GM13976 (cell line): ENCODE data around the gene FOXP1.

Source experiments
- DNase-seq: peaks from one replicate; pipeline ENCODE4 v3.0.0; 2012; ENCODE audit warnings: low spot score
- CTCF ChIP-seq: IDR thresholded peaks from 2 replicates; pipeline ENCODE4 v1.5.1; 2012; ENCODE audit warnings: borderline replicate concordance, mild to moderate bottlenecking; ENCODE audit not compliant: insufficient read depth; ENCODE audit errors: extremely low read depth, missing control alignments, control extremely low read depth
- in situ Hi-C: fragments of 300-500 bp; cut with MboI; formaldehyde crosslinking; loops from one replicate; pipeline ENCODE4 v1.12.0; 2022; ENCODE audit warnings: low sequenced_read_pairs, mixed read lengths, inconsistent platforms; ENCODE audit not compliant: unreplicated experiment

Gene FOXP1

GRCh38 chr3:71450162-71450561 is 133.4 kb downstream of the FOXP1 start:
- in situ Hi-C loops: no loop called here
- TF ChIP-seq CTCF: no peak
- DNase-seq: no peak

GRCh38 chr3:71447803-71448202 is 135.7 kb downstream of the FOXP1 start:
- no peak for DNase-seq
- no peak for TF ChIP-seq CTCF
- in situ Hi-C loops: no loop called here

- TF ChIP-seq CTCF: no peak
- no peak for DNase-seq
- in situ Hi-C loops: no loop called here
Observed at GRCh38 chr3:71447197-71447596, 136.3 kb downstream of the FOXP1 start.

DNA sequence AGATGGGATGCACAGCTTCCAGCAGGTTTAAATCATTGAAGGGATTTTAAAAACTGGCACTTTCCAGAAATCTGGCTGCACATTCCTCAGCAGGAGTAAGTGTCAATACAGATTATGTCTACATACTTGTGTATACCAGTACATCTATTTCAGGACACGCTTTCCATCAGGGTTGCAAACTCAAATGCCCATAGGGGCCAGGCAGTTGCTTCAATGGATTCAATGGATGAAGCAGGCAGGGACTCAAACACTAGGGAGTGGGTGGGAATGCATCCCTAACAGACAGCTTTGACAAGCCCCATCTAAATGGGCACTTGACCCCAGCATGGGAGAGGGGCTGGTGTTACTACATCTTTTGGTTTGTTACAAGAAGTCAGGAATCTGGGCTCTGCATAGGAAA is 136.8 kb downstream of the FOXP1 start:
- in situ Hi-C loops: no loop called here
- no peak for TF ChIP-seq CTCF
- no peak for DNase-seq

- in situ Hi-C loops: no loop called here
- no peak for TF ChIP-seq CTCF
- DNase-seq: no peak
Observed at GRCh38 chr3:71446260-71446659, 137.3 kb downstream of the FOXP1 start.

DNA sequence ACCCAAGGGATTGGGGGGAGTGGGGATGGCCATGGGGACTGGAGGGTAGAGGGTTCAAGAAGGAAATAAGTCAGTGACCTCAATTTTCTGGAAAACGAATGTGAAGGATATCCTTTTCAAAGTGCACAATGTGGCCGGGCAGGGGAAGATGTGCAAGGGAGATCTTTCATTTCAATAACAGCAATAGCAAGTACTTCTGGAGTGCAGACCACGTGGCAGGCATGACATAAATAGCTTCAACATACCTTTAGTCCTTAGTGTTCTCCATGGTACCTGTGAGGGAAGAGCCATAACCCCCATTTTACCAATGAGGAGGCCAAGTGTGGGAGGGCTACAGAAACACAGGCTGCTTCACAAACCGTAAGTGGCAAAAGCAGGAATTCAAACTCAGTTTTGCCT is 138.7 kb downstream of the FOXP1 start:
- DNase-seq: no peak
- in situ Hi-C loops: no loop called here
- no peak for TF ChIP-seq CTCF
